IPS-NIHi11 (cell line): ENCODE measurements around the gene PTMS.

Source experiments
- DNase-seq: peaks from one replicate; pipeline ENCODE4 v3.0.0; 2012; ENCODE audit warnings: mixed read lengths, low spot score

PTMS gene

GRCh38 chr12:6771509-6772330, 5.6 kb downstream of the PTMS start:
- DNase-seq: no peak

GRCh38 chr12:6772331-6772695, 6.2 kb downstream of the PTMS start, which contains the start of gene LAG3:
TSS of gene LAG3 (plus strand) at chr12:6772520. CDS start at chr12:6772853, 333 bp downstream.
- DNase-seq: peak; percentile 25

GRCh38 chr12:6772726-6773589, 6.8 kb downstream of the PTMS start:
- DNase-seq: no peak

- peak; percentile 25 for DNase-seq
Measured at GRCh38 chr12:6773590-6774351, 7.6 kb downstream of the PTMS start.

GRCh38 chr12:6774499-6775062, 8.4 kb downstream of the PTMS start:
- no peak for DNase-seq

GRCh38 chr12:6775185-6776174, 9.3 kb downstream of the PTMS start:
- DNase-seq: no peak

- no peak for DNase-seq
Measured at GRCh38 chr12:6777386-6777785, 11.2 kb downstream of the PTMS start.

GRCh38 chr12:6778217-6778573, 12.0 kb downstream of the PTMS start:
- no peak for DNase-seq

- DNase-seq: peak; percentile 90
Measured at GRCh38 chr12:6778574-6779550, 12.7 kb downstream of the PTMS start.

- DNase-seq: no peak
Measured at GRCh38 chr12:6779708-6780432, 13.7 kb downstream of the PTMS start.

GRCh38 chr12:6780573-6780972, 14.4 kb downstream of the PTMS start:
- no peak for DNase-seq

GRCh38 chr12:6782119-6782518, 16.0 kb downstream of the PTMS start:
- DNase-seq: no peak

- no peak for DNase-seq
Measured at GRCh38 chr12:6782850-6783566, 16.8 kb downstream of the PTMS start.

- DNase-seq: no peak
Measured at GRCh38 chr12:6783828-6784227, 17.7 kb downstream of the PTMS start.

- no peak for DNase-seq
Measured at GRCh38 chr12:6784296-6784695, 18.1 kb downstream of the PTMS start.

GRCh38 chr12:6784761-6785160, 18.6 kb downstream of the PTMS start:
- no peak for DNase-seq

GRCh38 chr12:6786416-6787094, 20.4 kb downstream of the PTMS start:
- DNase-seq: no peak

GRCh38 chr12:6787309-6787708, 21.1 kb downstream of the PTMS start:
- DNase-seq: no peak
